Hepatocyte (in vitro differentiated cells): ENCODE results near the gene SLC9C2.

Source experiments
- CTCF ChIP-seq: fragments of 200-600 bp; sonication (generic); IDR thresholded peaks from 2 replicates; pipeline ENCODE4 v1.5.1; 2016; ENCODE audit warnings: antibody characterized with exemption, mild to moderate bottlenecking; ENCODE audit not compliant: poor library complexity
- EZH2 ChIP-seq: fragments of 200-600 bp; sonication (generic); IDR thresholded peaks from 2 replicates; pipeline ENCODE4 v1.6.1; 2016; ENCODE audit warnings: antibody characterized with exemption, mild to moderate bottlenecking, borderline replicate concordance

DNA sequence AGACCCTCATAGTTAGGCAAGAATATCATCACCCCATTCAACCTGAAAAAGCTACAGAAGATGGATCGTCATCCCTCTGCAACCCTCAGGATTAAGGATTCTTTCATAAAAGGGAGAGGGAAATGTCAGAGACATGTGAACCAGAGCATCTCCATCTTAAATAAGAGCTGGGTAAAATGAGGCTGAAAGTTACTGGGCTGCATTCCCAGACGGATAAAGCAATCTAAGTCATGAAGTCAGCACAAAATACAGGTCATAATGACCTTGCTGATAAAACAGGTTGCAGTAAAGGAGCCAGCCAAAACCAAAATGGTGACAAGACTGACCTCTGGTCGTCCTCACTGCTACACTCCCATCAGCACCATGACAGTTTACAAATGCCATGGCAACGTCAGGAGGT lies 103.1 kb downstream of the SLC9C2 start:
- no peak for TF ChIP-seq EZH2
- no peak for TF ChIP-seq CTCF
